PC-9 (cell line): ENCODE results near the gene CADPS2.

ENCODE experiments used
- EZH2 ChIP-seq: fragments of 200-600 bp; sonication (generic); IDR thresholded peaks from 2 replicates; pipeline ENCODE4 v1.8.0; 2017; ENCODE audit warnings: antibody characterized with exemption, low read depth
- TF ChIP-seq, protein P1 (sequence below): fragments of 200-600 bp; sonication (generic); conservative IDR thresholded peaks from 2 replicates; pipeline ENCODE4 v1.6.1; 2017; ENCODE audit warnings: mixed run types, antibody characterized with exemption, mild to moderate bottlenecking, moderate library complexity

DNA sequence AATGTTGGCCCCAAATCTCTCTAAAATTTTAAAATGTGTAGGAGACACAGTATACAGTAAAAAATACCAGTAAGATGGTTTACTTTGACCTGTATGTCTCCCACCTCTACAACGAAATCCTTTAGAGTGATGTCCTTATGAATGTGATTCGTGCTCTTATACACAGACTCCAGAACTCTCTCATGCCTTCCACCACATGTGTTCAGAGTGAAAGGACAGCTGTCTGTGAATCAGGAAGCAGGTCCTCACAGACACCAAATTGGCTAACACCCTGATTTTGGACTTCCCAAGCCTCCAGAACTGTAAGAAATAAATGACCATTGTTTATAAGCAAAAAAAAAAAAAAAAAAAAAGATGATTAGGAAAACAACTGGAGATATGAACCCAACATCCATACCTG lies 222.5 kb downstream of the CADPS2 start:
- TF ChIP-seq, protein P1, sequence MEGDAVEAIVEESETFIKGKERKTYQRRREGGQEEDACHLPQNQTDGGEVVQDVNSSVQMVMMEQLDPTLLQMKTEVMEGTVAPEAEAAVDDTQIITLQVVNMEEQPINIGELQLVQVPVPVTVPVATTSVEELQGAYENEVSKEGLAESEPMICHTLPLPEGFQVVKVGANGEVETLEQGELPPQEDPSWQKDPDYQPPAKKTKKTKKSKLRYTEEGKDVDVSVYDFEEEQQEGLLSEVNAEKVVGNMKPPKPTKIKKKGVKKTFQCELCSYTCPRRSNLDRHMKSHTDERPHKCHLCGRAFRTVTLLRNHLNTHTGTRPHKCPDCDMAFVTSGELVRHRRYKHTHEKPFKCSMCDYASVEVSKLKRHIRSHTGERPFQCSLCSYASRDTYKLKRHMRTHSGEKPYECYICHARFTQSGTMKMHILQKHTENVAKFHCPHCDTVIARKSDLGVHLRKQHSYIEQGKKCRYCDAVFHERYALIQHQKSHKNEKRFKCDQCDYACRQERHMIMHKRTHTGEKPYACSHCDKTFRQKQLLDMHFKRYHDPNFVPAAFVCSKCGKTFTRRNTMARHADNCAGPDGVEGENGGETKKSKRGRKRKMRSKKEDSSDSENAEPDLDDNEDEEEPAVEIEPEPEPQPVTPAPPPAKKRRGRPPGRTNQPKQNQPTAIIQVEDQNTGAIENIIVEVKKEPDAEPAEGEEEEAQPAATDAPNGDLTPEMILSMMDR = no peak
- no peak for TF ChIP-seq EZH2
